Fibroblast of pulmonary artery (primary cell): ENCODE results near the gene CALHM2.

Experiments used
- DNase-seq: peaks from one replicate; pipeline ENCODE4 v3.0.0-alpha.2; 2010; ENCODE audit warnings: low read depth
- H3K4me3 ChIP-seq: replicated peaks from 2 replicates; pipeline ENCODE4 v1.5.1; 2011; ENCODE audit warnings: low read depth, mild to moderate bottlenecking, control low read depth, low read length, moderate library complexity
- CTCF ChIP-seq: IDR thresholded peaks from 2 replicates; pipeline ENCODE4 v1.5.1; 2011; ENCODE audit warnings: mild to moderate bottlenecking, control low read depth, low read length, inconsistent platforms; ENCODE audit errors: missing control alignments

The CALHM2 gene, protein sequence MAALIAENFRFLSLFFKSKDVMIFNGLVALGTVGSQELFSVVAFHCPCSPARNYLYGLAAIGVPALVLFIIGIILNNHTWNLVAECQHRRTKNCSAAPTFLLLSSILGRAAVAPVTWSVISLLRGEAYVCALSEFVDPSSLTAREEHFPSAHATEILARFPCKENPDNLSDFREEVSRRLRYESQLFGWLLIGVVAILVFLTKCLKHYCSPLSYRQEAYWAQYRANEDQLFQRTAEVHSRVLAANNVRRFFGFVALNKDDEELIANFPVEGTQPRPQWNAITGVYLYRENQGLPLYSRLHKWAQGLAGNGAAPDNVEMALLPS

GRCh38 chr10:103451831-103452505 lies at the start of gene CALHM2:
Gene CALHM2 (minus strand): TSS chr10:103452370. CDS start chr10:103449941, 2,429 bp downstream.
- DNase-seq: peak; percentile 57
- no peak for TF ChIP-seq CTCF
- H3K4me3 ChIP-seq: peak within 1 kb of the TSS; percentile 74

DNA sequence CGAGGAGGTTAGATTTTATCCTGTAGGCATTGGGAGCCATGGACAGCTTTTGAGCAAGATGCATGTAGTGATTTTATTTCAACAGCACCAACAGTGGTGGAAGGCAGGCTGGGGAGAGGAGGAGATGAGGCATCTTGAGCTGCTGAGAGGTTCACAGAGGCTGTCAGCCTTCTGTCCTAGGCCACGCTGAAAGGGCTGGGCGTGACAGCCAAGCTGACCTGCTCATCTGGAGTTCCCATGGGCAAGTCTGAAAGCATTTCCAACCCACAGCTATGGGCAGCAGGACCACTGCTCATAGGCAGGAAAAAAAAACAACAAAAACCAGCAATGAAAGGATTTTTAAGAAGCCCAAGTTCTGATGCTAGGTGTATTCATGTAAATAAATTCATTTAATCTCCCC lies 49.0 kb upstream of the CALHM2 start:
- H3K4me3 ChIP-seq: no peak overlapping the region
- DNase-seq: no peak
- TF ChIP-seq CTCF: no peak

DNA sequence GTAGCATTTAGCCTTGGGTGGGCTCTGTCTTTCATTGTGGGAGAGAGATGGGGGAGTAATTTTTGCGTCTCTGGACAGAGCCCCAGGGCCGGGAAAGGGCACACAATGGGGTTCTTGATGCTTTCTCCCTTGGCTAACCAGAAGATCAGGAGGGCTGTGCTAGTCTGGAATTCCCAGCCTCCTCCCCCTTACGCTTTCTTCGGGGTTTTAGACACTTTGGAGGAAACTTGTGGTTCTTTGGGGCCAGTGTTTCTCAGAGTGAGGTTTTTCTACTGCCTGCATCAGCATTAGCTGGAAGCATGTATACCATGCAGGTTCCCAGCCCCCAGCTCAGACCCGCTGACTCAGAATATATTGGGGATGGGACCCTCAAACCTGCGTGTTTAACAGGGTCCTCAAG lies 48.3 kb upstream of the CALHM2 start:
- no peak overlapping the region for H3K4me3 ChIP-seq
- DNase-seq: no peak
- TF ChIP-seq CTCF: no peak

DNA sequence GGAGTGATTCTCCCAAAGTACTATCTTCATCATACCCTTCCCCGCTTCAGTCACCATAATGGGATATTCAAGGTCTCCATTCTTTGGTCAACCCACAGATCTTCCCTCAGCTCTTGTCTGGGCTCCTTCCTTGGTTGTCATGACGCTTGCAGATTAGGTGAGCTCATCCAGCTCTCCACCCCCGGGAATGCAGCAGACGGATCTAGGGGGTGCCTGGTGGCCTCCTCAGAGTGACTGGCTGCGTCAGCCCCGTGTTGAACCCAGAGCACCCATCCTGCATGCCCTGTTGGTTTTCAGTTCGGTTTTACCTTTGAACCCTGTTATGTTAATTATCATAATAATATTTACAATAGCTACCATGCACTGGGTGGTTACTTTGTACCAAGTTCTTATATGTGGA lies 47.7 kb upstream of the CALHM2 start:
- TF ChIP-seq CTCF: no peak
- no peak overlapping the region for H3K4me3 ChIP-seq
- no peak for DNase-seq

DNA sequence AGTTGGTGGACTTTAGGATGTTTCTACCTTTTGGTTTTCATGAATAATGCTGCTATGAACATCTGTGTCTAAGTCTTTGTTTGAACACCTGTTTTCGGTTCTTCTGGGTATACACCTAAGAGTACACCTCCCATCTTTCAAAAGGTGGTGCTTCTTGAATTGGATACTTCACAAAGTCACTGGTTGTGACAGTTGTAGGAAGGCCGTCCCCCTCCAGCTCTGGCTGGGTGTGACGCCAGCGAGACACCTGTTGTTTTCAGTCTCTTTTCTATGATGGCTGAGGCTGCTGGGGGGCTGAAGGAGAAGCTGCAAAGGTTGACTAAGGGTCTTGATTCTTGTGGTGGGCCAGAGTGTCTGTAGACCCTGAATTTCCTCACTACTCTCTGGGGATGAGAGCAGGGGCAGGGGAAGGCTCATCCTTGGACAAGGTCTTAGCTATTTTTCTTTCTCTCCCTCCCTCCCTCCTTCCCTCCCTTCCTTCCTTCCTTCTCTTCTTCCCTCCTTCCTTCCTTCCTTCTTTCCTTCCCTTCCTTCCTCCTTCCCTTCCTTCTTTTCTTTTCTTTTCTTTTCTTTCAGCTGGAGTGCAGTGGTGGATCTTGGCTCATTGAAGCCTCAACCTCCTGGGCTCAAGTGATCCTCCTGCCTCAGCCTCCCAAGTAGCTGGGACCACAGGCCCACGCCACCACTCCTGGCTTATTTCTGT lies 46.9 kb upstream of the CALHM2 start:
- no peak overlapping the region for H3K4me3 ChIP-seq
- DNase-seq: no peak
- no peak for TF ChIP-seq CTCF

GRCh38 chr10:103497161-103497915 lies 45.2 kb upstream of the CALHM2 start:
- DNase-seq: no peak
- TF ChIP-seq CTCF: no peak
- H3K4me3 ChIP-seq: no peak overlapping the region
